Natural killer cell (primary cell): Measurements from ENCODE around the gene HOMER2. TPM values are rescaled to one million over a fixed set of nuclear protein-coding genes. Genes with fewer than 3 reads are reported as not detected.
A peak's percentile ranks its signal among the peaks of the same experiment; 100 is the strongest.
"Not testable (repeated sequence)": the region's sequence is repeated elsewhere in the genome, so short reads cannot be mapped to it uniquely, and the experiment has no call there.

Experiments used
- ATAC-seq, 3 donors: fragments of 150-1000 bp in 2 of 3; fragments of 200-7000 bp in 1 of 3; cut with Tn5 transposase; 1 replicate in 1 of 3; 2 replicates in 2 of 3; pipeline ENCODE4 v1.10.0; 2021; ENCODE audit warnings: mild to moderate bottlenecking in 2 of 3, moderate library complexity in 2 of 3
- DNase-seq, 2 donors: peaks; one replicate each; pipeline versions ENCODE4 v3.0.0 to v3.0.0-alpha.2; 2013 to 2021; ENCODE audit warnings: mixed read lengths in 1 of 2
- H3K27ac ChIP-seq: one replicate; pipeline ENCODE4 v1.5.1; 2013; ENCODE audit warnings: mild to moderate bottlenecking, low read length
- H3K27me3 ChIP-seq: one replicate; pipeline ENCODE4 v1.6.1; 2013; ENCODE audit warnings: low read length; ENCODE audit not compliant: control insufficient read depth, insufficient read depth
- H3K36me3 ChIP-seq: one replicate; pipeline ENCODE4 v1.6.1; 2013; ENCODE audit warnings: low read length; ENCODE audit not compliant: control insufficient read depth, insufficient read depth
- H3K4me1 ChIP-seq: one replicate; pipeline ENCODE4 v1.6.1; 2013; ENCODE audit warnings: low read length; ENCODE audit not compliant: control insufficient read depth, insufficient read depth
- H3K4me3 ChIP-seq: one replicate; pipeline ENCODE4 v1.5.1; 2013; ENCODE audit warnings: low read length
- H3K9me3 ChIP-seq: one replicate; pipeline ENCODE4 v1.6.1; 2013; ENCODE audit warnings: low read length; ENCODE audit not compliant: control insufficient read depth, insufficient read depth
- H3K27ac Mint-ChIP-seq, 2 donors: one replicate each; pipeline ENCODE4 v1.8.0; 2022; ENCODE audit warnings: mild to moderate bottlenecking in 2 of 2, mixed read lengths in 2 of 2, moderate library complexity in 1 of 2
- H3K27me3 Mint-ChIP-seq, 2 donors: one replicate each; pipeline ENCODE4 v1.8.0; 2022; ENCODE audit warnings: low read depth in 2 of 2, mixed read lengths in 2 of 2
- H3K36me3 Mint-ChIP-seq: one replicate; pipeline ENCODE4 v1.8.0; 2022; ENCODE audit warnings: mixed read lengths
- H3K4me1 Mint-ChIP-seq, 2 donors: one replicate each; pipeline ENCODE4 v1.8.0; 2022; ENCODE audit warnings: mixed read lengths in 2 of 2
- H3K4me3 Mint-ChIP-seq: one replicate; pipeline ENCODE4 v1.8.0; 2022; ENCODE audit warnings: mild to moderate bottlenecking, moderate library complexity, mixed read lengths
- H3K9me3 Mint-ChIP-seq, 2 donors: one replicate each; pipeline ENCODE4 v1.8.0; 2022; ENCODE audit warnings: mixed read lengths in 2 of 2
- WGBS: methylation state at CpG from one replicate; pipeline ENCODE4 v1.1.7; 2013; ENCODE audit warnings: missing lambda C conversion rate; ENCODE audit not compliant: insufficient coverage; 5-methylcytosine and 5-hydroxymethylcytosine counted together
- intact Hi-C: fragments of 100-400 bp; cut with micrococcal nuclease; formaldehyde crosslinking; loops from one replicate; pipeline ENCODE4 v1.14.2; 2022
- total RNA-seq, 4 donors: library from RNA; stranded (reverse); fragments of 120-200 nt in 1 of 4; gene quantifications; one replicate each; pipeline versions ENCODE4 v1.2.3 to v1.2.4, GENCODE V29; 2013 to 2022
- TF ChIP-seq, protein P1 (sequence below): fragments of 200-600 bp; IDR thresholded peaks from one replicate; pipeline ENCODE4 v1.8.0; 2022; ENCODE audit warnings: antibody characterized with exemption

HOMER2 gene
- 1 to 10 TPM; 3.6 to 7.0 (median 4.0) TPM for total RNA-seq
- total RNA-seq (2013) = 12.3 TPM

DNA sequence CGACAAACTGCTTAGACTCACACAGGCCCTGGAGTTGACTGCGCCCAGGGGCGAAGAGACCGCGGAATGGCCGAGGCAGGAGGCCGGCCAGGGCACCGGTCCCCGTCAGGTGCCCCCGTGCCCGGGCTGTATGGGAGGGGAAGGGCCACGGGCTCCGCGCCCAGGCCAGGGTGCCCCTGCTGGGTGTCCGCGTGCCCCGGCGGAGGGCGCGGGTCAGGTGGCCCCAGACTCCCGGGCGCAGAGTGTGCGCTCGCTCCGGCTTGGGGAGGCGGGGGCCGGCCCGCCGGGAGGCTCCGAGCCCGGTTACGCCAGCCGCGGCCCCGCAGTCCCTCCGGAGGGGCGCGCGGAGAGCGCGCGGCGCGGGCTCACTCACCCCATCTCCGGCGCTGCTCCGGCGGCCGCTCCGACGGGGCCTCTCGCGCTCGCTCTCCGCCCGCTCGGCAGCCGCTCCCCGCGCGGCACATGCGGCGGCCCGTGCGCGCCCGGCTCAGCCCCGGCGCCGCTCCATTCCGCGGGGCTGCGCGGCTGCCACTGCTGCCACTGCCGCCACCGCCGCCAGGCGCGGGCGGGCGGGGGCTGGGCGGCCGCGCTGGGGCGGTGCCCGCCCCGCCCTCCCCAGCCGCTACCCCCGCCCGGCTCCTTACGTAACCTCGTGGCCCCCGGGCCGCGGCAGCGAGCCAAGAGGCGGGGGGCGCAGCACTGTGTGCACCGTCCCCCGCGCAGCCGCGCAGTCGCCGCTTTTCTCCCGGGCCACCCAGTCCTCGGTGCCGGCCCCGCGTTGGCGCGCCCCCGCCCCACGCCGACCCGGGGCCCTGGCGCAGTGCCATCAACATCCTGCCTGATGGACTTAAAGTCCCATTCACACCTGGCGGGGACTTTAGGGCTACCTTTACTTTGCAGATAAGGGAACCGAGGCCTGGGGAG is at the start of gene HOMER2:
HOMER2 (minus strand) TSS at position 563 of the 924 bp plus-strand sequence; CDS start at position 378, 185 bp downstream.
- ATAC-seq = peak in 1 of 3 donors; percentile 74
- 1% methylated on average over 119 of the region's 119 CpGs for WGBS
- Histone ChIP-seq H3K9me3 (no peaks in the 10 kb centered on the region), H3K36me3 (no peaks in the 10 kb centered on the region), H3K27ac (no peak within 1 kb of the TSS), H3K4me3 (no peak within 1 kb of the TSS), H3K27me3 (peaks cover 9% of the 10 kb centered on the region), H3K4me1 (peaks cover 12% of the 10 kb centered on the region)
- Mint-ChIP-seq H3K4me1 (no peaks in the 10 kb centered on the region), H3K36me3 (no peaks in the 10 kb centered on the region), H3K27me3 (no peaks in the 10 kb centered on the region), H3K9me3 (no peaks in the 10 kb centered on the region), H3K4me3 (peak within 1 kb of the TSS; percentile 76), H3K27ac (no peak within 1 kb of the TSS)
- intact Hi-C loops = no loop called here
- TF ChIP-seq, protein P1, sequence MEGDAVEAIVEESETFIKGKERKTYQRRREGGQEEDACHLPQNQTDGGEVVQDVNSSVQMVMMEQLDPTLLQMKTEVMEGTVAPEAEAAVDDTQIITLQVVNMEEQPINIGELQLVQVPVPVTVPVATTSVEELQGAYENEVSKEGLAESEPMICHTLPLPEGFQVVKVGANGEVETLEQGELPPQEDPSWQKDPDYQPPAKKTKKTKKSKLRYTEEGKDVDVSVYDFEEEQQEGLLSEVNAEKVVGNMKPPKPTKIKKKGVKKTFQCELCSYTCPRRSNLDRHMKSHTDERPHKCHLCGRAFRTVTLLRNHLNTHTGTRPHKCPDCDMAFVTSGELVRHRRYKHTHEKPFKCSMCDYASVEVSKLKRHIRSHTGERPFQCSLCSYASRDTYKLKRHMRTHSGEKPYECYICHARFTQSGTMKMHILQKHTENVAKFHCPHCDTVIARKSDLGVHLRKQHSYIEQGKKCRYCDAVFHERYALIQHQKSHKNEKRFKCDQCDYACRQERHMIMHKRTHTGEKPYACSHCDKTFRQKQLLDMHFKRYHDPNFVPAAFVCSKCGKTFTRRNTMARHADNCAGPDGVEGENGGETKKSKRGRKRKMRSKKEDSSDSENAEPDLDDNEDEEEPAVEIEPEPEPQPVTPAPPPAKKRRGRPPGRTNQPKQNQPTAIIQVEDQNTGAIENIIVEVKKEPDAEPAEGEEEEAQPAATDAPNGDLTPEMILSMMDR = no peak
- peak in 1 of 2 donors; percentile 26 for DNase-seq

DNA sequence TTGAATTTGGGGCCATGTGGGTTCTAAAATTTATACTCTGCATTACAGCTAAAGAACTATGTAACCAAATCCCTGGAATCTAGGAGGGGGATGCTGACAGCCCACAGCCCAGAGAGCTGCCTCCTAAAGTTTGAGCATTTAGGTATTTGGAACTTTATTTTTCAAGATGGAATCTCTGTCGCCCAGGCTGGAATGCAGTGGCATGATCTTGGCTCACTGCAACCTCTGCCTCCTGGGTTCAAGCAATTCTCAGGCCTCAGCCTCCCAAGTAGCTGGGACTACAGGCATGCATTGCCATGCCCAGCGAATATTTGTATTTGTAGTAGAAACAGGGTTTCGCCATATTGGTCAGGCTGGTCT is 48.1 kb upstream of the HOMER2 start:
- peaks cover 11% of the 10 kb centered on the region for H3K36me3 ChIP-seq
- not testable (repeated sequence) for H3K27me3 ChIP-seq, H3K9me3 Mint-ChIP-seq, H3K4me1 ChIP-seq, H3K36me3 Mint-ChIP-seq, H3K27me3 Mint-ChIP-seq, H3K4me1 Mint-ChIP-seq, H3K9me3 ChIP-seq, H3K27ac ChIP-seq, DNase-seq, ATAC-seq, H3K4me3 Mint-ChIP-seq, H3K4me3 ChIP-seq
- WGBS = 97% methylated on average over 3 of the region's 3 CpGs
- intact Hi-C loops = loop anchor here (1.0 to 2.0 kb wide), 2 partner anchors 14 to 151 kb away; partner anchors contain the start of gene RAMAC
- peak overlapping the region; percentile 58 to 85 for H3K27ac Mint-ChIP-seq

DNA sequence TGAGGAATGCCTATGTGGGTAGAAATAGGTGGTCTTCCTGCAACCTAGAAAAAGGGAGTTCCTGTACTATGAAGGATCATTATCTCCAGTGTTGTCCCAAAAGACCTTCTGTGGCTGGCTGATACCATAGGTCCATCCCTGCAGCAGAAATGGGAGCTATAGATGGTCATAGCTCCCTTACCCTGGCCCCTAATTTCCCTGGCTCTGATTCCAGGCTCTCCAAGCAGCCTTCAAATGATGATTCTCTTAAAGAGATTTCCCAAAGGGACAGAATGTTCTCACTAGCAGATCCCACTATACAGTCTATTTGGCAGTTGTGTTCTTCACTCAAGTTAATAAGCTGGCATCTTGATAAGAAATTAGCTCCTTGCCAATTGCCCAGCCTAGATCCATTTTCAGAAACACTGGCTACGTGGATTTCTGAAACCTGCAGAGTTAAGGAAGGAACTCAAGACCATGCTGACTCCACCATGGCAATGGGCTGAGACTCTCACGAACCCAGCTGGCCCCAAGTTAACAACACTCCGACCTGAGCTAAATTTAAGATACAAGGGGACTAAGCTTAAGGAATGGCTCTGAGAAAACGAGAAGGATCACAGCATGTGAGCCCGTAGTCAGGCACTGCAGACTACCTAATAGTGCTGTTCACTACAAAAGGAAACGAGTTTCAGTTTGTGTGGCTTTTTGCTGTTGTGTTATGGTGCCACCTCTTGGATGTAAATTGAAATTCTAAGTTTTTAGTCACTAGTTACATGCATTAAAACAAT is 47.6 kb upstream of the HOMER2 start:
- WGBS = 4% methylated on average over 6 of the region's 6 CpGs

More for the DNA sequence above, 47.6 kb upstream of the HOMER2 start:
- peaks cover 5% of the 10 kb centered on the region for H3K36me3 ChIP-seq
- H3K4me1 ChIP-seq = peaks cover 7% of the 10 kb centered on the region
- no peaks in the 10 kb centered on the region for H3K27me3 ChIP-seq
- Mint-ChIP-seq H3K27ac (peak overlapping the region; percentile 58 to 85), H3K4me1 (peaks cover 7 to 8% of the 10 kb centered on the region in 2 donors), H3K4me3 (peak overlapping the region; percentile 77), H3K27me3 (no peaks in the 10 kb centered on the region), H3K36me3 (no peaks in the 10 kb centered on the region), H3K9me3 (no peaks in the 10 kb centered on the region)
- TF ChIP-seq, protein P1 = peak; percentile 64
- ATAC-seq = peak; percentile 81 to 91 (median 84)
- peak in 1 of 2 donors; percentile 74 for DNase-seq
- no peak overlapping the region for H3K4me3 ChIP-seq
- intact Hi-C loops = loop anchor here (1.0 to 2.0 kb wide), 2 partner anchors 13 to 151 kb away; partner anchors contain the start of gene RAMAC
- peak overlapping the region; percentile 37 for H3K27ac ChIP-seq
- H3K9me3 ChIP-seq = no peaks in the 10 kb centered on the region
